Colonic mucosa (tissue), 4 donors: ENCODE results near the gene ZMIZ1. TPM values are rescaled to one million over a fixed set of nuclear protein-coding genes. Genes with fewer than 3 reads are reported as not detected.

ENCODE experiments used
- DNase-seq: peaks from one replicate; pipeline ENCODE4 v3.0.0-alpha.2; 2020
- H3K27ac ChIP-seq: fragments of 200-600 bp; one replicate; pipeline ENCODE4 v1.8.0; 2021
- H3K27me3 ChIP-seq: fragments of 200-600 bp; one replicate; pipeline ENCODE4 v1.8.0; 2021
- H3K36me3 ChIP-seq: fragments of 200-600 bp; one replicate; pipeline ENCODE4 v1.8.0; 2021
- H3K4me1 ChIP-seq: fragments of 200-600 bp; one replicate; pipeline ENCODE4 v1.8.0; 2021; ENCODE audit warnings: mild to moderate bottlenecking
- H3K4me3 ChIP-seq: fragments of 200-600 bp; one replicate; pipeline ENCODE4 v1.8.0; 2021
- H3K9ac ChIP-seq, 2 donors: one replicate each; pipeline ENCODE4 v1.7.0; 2013; ENCODE audit warnings: control low read depth in 2 of 2, low read depth in 2 of 2, low read length in 2 of 2
- H3K9me3 ChIP-seq: fragments of 200-600 bp; one replicate; pipeline ENCODE4 v1.8.0; 2021
- intact Hi-C: fragments of 100-400 bp; cut with DNase I; formaldehyde crosslinking; loops from one replicate; pipeline ENCODE4 v1.14.1; 2022
- total RNA-seq, 2 donors: library from RNA; stranded (reverse); fragmentation: NEBNext Ultra II Directional in 1 of 2; extraction: Animal tissue kit (Norgen Biotek cat#: 25700) in 1 of 2; gene quantifications; one replicate each; pipeline ENCODE4 v1.2.1, GENCODE V29; 2021
- TF ChIP-seq, protein P1 (sequence below): fragments of 200-600 bp; IDR thresholded peaks from one replicate; pipeline ENCODE4 v1.8.0; 2022; ENCODE audit warnings: antibody characterized with exemption, mild to moderate bottlenecking
- donor health status: healthy.
- donor health status: DM: no; HTN: no; CAD: no.
- donor health status: DM: no; HTN: no; CAD: no.

The ZMIZ1 gene
- total RNA-seq, 2 donors from 2014 or later = 51.0 to 54.0 TPM

DNA sequence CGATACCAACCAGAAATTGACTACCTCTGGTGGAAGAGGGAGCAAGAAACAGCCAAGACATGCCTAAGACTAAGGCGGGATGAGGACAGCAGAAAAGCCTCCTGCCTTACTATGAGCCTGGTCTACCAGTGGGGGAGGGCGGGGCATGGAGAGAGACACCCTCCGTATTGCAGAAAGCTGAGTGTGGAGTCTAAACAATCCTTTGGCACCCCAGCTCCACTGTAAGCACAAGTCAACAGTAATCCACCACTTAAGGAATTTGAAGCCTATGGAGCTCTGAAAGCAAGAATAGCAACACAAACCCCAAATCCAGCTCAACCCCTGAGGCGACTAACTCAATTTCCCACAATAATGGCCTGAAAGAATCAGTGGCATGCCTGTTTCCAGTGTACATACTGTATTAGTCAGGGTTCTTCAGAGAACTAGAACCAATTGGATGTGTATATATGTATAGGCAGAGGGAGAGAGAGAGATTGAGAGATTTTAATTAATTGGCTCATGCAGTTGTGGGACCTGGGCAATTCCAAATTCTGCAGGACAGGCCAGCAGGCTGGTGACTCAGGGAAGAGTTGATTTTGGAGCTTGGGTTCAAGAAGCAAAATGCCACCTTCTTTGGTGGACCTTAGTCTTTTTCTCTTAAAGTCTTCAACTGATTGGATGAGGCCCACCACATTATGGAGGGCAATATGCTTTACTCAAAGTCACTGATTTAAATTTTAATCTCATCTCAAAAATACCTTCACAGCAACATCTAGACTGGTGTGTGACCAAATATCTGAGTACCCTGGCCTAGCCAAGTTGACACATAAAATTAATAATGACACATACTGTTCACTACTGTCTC, 292.0 kb downstream of the ZMIZ1 start:
- Histone ChIP-seq H3K36me3 (no peaks in the 10 kb centered on the region), H3K9me3 (no peaks in the 10 kb centered on the region), H3K4me3 (no peak overlapping the region), H3K4me1 (no peaks in the 10 kb centered on the region), H3K9ac (no peak overlapping the region), H3K27me3 (no peaks in the 10 kb centered on the region), H3K27ac (no peak overlapping the region)
- intact Hi-C loops = no loop called here
- DNase-seq = peak; percentile 17
- TF ChIP-seq, protein P1, sequence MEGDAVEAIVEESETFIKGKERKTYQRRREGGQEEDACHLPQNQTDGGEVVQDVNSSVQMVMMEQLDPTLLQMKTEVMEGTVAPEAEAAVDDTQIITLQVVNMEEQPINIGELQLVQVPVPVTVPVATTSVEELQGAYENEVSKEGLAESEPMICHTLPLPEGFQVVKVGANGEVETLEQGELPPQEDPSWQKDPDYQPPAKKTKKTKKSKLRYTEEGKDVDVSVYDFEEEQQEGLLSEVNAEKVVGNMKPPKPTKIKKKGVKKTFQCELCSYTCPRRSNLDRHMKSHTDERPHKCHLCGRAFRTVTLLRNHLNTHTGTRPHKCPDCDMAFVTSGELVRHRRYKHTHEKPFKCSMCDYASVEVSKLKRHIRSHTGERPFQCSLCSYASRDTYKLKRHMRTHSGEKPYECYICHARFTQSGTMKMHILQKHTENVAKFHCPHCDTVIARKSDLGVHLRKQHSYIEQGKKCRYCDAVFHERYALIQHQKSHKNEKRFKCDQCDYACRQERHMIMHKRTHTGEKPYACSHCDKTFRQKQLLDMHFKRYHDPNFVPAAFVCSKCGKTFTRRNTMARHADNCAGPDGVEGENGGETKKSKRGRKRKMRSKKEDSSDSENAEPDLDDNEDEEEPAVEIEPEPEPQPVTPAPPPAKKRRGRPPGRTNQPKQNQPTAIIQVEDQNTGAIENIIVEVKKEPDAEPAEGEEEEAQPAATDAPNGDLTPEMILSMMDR = no peak

GRCh38 chr10:79361726-79362397, 293.1 kb downstream of the ZMIZ1 start:
- no peaks in the 10 kb centered on the region for H3K36me3 ChIP-seq
- intact Hi-C loops = no loop called here
- no peaks in the 10 kb centered on the region for H3K9me3 ChIP-seq
- no peaks in the 10 kb centered on the region for H3K4me1 ChIP-seq
- H3K4me3 ChIP-seq = no peak overlapping the region
- no peaks in the 10 kb centered on the region for H3K27me3 ChIP-seq
- no peak overlapping the region for H3K27ac ChIP-seq
- no peak for DNase-seq
- no peak overlapping the region for H3K9ac ChIP-seq
- TF ChIP-seq, protein P1 = no peak
